Liver (tissue), 3 donors: Measurements from ENCODE around the gene SLC16A9.

Source experiments
- CTCF ChIP-seq: fragments of 150-350 bp; IDR thresholded peaks from 2 replicates; pipeline ENCODE4 v1.5.1; 2017; ENCODE audit warnings: improper control_type of control experiment, low read depth, low read length; ENCODE audit not compliant: missing input control
- RAD21 ChIP-seq, 2 donors: IDR thresholded peaks; 2 replicates each; pipeline ENCODE4 v1.6.1; 2016; ENCODE audit warnings: antibody characterized with exemption in 2 of 2, mild to moderate bottlenecking in 2 of 2
- SP1 ChIP-seq: IDR thresholded peaks from 2 replicates; pipeline ENCODE4 v1.6.1; 2018; ENCODE audit warnings: antibody characterized with exemption, mild to moderate bottlenecking
- TAF1 ChIP-seq: conservative IDR thresholded peaks from 2 replicates; pipeline ENCODE4 v1.6.1; 2016; ENCODE audit warnings: antibody characterized with exemption, mild to moderate bottlenecking
- donor health status: healthy.
- donor health status: healthy.

- TF ChIP-seq TAF1: no peak
- TF ChIP-seq RAD21 (IDR thresholded peaks at IDR 0.05): no peak
- TF ChIP-seq SP1: no peak
- no peak for TF ChIP-seq CTCF
Observed at GRCh38 chr10:59657724-59658123, 51.9 kb downstream of the SLC16A9 start.
